Activated T-helper 1 cell treated with anti-CD3 and anti-CD28 coated beads, Interleukin-2, amount 50 U/mL, for 16 hours (primary cell): ENCODE data around the gene ELL.
A peak's percentile ranks its signal among the peaks of the same experiment; 100 is the strongest.
"Not testable (repeated sequence)": the region's sequence is repeated elsewhere in the genome, so short reads cannot be mapped to it uniquely, and the experiment has no call there.

ENCODE experiments used
- DNase-seq, 2 donors: peaks; one replicate each; pipeline ENCODE4 v3.0.0-alpha.2; 2020; ENCODE audit warnings: low read depth in 1 of 2, low spot score in 1 of 2

Gene ELL

DNA sequence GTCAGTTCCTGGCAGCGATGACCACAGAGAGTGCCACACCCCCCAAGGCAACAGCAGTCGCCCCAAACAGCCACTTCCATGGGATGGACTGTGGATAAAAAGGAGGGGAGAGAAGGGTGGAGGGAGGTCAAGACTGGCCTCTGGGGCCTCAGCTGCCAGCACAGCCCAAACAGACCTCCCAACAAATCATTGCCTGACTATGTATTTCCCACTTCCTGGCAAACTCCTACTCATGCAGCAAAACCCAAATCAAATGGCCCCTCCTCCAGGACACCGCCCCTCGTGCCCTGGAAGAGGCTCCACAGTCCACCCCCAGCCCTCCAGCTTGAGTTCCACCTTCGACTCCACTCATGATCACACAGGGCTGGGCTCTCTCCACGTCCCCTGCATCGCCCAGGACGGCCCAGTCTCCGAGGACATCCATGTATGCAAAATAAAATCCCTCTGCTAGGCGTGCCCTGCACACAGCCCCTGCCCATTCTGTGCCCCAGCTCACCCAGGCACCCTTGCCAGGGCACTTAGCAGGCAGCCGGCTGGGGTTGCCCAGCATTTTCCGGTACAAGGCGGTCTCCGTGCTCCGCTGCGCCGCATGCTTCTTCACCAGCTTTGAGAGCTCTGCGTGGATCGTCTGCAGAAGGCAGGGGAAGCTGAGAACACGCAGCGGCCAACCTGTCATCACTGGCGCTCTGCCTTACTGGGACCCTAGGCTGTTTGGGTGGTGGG is 10.5 kb upstream of the ELL start:
- no peak for DNase-seq

DNA sequence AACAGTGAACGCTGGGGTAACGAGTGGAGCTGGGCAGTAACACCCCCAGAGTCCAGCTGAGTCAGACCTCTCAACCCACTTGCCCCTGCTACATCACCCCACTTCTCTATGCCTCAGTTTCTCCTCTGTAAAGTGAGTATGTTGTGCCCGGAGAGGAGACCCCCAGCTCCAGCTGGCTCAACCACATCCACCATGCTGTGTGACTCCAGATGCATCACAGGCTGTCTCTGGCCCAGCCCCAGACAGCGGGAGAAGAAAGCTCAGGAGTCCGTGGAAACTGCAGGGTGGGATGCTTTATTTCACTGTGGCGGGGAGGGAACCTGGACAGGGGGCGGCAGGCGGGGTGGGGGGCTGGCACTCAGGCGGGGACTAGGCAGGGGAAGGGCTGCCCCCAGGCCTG is 9.6 kb upstream of the ELL start:
- no peak for DNase-seq

DNA sequence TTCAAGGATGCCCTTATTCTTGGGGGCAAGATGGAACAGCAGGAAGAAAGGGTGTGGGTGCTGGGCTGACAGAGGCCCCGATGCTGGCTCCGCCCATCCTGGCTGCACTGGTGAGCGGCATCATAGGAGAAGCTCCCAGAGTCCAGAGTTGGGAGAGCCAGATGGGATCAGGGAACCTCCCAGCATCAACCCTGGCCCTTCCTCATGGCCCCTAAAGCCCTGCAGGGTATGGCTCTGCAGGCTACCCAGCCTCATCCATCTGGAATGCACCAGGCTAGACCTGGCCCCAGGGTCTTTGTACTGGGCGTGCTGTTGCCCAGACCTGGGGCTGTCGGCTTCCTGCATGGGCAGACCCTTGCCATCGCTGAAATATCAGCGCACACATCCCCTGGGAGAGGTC is 7.9 kb upstream of the ELL start:
- DNase-seq: no peak

DNA sequence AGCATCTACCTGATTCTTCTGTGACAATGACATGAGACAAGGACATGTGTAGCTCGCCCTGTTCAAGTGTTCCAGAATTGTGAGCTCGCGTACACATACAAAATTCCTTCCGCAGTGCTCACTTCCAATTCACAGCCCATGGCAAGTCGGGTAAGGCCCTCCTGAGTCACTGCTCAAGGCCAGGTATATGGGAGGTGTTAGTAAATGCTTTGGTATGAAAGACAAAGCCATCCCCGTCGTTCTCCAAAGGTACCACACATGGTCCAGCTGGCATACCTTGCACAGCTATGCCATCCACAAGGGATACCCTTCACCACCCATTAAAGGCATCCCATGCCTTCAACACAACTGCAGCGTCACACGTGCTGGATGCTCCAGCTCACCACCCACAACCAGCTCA is 4.4 kb upstream of the ELL start:
- DNase-seq: no peak

DNA sequence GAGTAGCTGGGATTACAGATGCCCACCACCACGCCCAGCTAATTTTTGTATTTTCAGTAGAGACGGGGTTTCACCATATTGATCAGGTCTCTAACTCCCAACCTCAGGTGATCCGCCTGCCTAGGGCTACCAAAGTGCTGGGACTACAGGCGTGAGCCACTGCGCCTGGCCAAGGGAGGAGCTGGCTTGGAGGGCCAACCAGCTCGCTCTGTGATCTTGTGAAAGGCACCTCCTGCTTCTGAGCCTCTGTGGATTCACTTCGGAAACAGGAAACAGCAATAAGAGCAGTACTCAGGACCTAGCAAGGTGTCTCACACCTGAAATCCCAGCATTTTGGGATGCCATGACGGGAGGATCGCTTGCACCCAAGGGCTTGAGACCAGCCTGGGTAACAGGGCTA is 2.0 kb upstream of the ELL start:
- DNase-seq: no peak

DNA sequence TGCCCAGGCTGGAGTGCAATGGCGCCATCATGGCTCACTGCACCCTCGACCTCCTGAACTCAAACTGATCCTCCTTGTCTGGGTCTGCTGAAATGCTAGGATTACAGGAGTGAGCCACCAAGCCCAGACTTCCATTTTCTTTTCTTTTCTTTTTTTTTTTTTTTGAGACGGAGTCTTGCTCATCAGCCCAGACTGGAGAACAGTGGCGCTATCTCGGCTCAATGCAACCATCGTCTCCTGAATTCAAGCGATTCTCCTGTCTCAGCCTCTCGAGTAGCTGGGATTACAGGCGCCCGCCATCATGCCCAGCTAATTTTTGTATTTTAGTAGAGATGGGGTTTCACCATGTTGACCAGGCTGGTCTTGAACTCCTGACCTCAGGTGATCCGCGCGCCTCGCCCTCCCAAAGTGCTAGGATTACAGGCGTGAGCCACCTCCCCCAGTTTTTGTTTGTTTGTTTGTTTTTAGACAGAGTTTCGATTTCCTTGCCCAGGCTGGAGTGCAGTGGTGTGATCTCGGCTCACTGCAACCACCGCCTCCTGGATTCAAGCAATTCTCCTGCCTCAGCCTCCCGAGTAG is 1.1 kb upstream of the ELL start:
- not testable (repeated sequence) for DNase-seq

DNA sequence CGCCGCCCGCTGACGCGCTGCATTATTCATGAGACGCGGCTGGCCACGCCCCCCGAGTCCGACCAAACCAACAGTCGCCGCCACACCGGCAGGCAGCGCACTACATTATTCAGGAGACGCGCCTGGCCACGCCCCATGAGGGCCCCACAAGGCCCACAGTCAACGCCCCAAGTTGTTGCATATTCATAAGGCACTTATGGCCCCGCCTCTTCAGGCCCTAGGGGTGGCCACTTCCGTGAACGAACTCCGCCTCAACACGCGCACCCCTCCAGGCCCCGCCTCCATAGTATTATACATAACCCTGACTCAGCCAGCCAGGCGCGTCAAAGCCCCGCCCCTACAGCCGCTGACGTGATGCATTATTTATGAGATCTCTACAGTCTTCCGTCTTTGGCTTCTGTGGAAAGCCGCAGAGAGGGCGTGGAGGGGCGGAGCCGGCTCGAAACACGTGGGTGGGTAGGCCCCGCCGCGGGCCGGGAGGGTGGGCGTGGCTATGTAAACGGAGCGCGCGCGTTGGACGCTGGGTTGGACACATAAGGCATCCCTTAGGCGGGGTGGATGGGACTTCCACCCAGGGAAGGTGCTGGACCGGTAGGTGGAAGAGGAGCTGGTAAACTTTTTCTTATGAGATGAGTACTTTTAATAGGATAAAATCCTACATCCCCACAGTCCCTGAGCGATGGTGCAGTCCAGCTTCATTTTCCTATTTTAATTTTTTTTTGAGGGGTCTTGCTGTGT is 423 bp upstream of the ELL start:
- peak; percentile 100 for DNase-seq

DNA sequence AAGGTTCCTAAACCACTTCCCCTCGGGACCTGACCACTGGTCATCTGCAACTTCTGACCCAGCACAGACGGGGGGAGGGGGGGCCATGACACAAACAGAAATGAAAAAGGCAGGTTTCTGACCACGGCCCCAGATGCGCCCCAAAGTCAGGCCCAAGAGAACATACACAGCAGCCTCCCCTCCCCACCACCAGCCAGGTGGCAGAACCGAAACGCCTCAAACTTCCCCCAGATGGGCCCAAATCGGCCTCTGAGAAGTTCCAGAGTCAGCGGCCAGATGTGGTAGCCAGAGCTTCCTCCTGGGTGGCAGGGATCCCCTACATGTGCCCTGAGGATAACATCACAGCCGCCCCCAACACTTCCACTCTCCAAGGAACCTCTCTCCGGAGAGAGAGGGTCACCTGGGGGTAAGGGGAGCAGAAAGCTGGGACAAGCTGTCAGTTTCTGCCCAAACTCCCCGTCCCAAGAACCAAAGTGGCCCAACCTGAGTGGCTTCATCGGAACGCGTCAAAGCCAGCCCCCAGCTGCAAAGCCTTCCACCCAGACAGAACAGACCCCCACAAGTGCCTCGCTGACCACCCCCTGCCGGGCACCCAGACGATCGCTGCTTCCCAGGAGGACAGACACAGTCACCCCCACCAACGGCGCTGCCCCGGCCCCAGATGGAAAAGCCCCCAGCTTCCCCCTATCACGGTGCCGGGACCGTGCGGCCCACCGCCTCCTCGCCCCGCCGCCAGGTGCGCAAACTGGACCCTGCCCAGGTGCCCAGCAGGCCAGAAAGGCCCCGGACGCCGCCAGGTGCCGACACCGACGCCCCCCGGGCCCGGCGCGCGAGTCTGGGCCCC is 800 bp downstream of the ELL start:
- DNase-seq: no peak

DNA sequence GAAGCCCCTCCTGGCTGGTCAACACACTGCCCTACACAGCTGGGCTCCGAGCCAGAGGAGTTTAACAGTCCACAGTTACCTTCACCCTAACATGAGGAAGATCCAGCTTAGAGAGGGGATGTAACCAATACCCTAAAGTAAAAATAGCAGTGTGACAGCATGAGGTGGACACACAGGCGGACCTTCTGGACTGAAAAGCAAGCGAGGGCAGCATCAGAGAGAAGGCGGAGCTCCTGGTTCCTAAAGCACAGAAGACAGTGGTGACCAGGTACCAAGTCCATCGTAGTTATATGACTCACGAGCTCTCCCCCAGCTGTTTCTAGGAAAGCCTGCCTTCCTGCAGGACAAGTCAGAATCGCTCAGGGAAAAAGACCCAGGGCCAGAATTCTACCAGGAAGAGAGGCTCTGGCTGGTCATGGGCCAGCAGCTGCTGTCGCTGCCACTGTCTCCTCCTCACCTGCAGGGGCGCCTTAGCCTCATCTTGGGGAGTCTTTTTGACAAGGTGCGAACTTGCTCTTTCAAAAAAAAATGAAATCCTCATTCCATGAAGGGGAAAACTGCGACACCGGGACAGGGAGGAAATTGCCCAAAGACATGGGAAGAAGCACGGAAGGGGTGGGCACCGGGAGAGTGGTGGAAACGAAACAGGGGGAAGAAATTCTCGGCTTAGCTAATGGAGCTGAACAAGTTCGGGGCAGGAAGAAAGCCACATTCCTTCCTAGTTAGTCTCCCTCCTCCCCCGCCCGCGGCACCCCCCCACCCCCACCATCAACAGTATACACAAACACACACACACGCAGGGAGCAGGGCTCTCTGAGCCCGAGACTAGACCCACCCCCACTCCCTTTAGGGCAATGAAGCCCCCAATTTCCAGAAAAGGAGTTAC is 1.7 kb downstream of the ELL start:
- peak; percentile 25 to 29 for DNase-seq

DNA sequence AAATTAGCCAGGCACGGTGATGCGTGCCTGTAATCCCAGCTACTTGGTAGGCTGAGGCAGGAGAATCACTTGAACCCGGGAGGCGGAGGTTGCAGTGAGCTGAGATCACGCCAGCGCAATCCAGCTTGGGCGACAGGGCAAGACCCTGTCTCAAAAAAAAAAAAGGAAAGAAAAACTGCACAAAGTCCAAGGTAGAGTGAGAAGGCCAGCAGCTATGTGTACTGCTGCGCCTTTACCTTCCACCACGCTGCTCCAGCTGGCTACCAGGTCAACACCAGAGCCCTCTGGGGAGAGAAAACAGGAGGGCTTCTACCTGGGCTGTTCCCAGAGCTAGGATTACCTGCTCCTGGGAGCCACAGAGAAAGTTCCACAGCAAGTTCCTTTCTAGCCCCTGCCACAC is 3.2 kb downstream of the ELL start:
- DNase-seq: no peak

DNA sequence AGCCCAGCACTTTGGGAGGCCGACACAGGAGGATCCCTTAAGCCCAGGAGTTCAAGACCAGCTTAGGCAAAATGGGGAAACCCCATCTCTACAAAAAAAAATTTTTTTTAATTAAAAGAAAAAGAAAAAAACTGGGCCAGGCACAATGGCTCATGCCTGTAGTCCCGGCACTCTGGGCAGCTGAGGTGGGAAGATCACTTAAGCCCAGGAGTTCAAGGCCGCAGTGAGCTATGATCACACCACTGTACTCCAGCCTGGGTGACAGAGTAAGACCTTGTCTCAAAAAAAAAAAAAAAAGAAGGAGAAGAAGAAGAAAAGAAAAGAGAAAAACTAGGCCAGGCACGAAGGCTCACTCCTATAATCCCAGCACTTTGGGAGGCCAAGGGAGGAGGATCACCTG is 4.3 kb downstream of the ELL start:
- no peak for DNase-seq

DNA sequence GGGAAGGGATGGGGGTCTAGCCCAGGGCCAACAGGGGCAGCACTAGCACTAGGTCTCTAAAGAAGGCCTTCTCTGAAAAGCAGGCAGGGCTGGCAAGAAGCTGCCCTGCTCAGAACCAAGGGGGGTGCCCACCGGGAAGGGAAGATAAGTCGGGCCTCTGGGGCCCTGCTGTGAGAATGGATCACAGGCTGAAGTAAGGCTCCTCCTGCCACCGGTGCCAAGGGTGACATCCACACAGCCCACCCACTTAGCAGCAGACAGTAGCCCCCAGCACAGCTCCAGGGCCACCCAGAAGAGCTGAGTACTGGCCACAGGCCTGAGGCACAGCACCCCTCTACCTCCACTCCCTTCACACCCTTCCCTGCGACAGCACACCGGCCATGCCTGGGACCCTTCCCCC is 5.9 kb downstream of the ELL start:
- DNase-seq: no peak

DNA sequence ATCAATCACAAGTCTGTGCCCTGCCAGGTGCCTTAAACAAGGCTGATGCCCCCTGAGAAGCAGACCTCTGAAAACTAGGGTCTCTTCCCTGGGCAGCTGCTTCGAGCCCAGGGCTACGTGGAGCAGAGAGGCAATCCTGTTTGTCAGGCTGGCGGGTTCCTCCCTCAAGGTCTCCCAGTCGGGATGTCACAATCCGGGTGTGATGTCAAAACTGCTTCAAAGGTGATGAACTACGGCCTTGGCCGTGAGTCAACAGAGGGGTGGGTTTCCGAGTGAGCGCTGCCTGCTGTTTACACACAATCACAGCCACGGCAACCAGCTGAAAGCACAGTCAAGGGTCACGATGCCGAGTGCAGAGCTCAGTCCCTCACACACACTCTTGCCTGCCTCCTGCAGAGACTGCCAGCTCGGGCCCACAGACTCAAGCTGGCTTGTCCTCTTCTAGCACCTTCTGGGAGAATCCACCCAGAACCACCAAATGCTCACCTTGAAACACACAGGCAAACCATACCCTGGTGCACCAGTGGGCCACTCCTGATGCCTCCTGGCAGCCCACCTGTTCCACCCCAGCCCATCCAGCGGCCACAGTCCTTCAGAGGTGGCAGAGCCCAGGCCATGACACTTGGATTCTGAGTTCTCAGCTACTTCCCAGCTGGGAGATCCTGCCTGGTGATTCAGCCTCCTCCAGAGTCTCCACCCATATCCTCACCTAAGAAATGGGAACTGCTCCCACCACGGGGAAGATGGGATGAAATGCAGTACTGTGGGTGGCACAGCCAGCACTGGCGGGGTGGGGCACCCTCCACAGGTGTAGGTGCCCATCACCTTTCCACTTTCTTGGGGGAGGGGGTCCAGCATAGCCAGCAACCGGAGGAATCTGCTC is 6.8 kb downstream of the ELL start:
- DNase-seq: no peak

DNA sequence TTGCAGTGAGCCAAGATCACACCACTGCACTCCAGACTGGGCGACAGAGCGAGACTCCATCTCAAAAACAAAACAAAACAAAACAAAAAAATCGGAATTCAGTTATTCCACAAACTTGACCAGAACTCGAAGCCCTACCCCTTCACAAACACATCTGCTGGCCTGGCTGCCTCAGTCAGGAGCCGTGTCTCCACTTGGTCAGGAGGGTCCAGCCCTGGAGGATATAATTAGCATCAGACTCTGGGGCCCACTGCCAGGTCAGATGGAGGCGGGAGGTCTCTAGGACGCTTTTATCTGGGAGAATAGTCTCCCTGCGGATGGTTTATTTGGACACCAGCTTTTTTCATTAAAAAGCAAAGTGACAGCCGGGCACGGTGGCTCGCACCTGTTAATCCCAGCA is 8.0 kb downstream of the ELL start:
- no peak for DNase-seq

DNA sequence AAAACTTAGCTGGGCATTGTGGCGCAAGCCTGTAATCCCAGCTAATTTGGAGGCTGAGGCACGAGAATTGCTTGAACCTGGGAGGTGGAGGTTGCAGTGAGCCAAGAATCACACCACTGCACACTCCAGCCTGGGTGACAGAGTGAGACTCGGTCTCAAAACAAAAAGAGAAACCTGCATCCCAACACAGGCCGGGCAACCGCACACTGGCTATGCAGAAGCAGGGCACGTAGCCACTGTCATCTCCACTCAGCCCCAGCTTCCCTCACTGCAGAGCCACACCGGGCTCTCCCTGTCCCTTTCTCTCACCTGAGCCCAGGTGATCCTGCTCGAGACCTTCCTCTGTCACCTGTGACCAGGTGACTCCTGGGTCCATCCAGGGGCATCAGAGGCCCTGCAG is 11.7 kb downstream of the ELL start:
- DNase-seq: no peak

DNA sequence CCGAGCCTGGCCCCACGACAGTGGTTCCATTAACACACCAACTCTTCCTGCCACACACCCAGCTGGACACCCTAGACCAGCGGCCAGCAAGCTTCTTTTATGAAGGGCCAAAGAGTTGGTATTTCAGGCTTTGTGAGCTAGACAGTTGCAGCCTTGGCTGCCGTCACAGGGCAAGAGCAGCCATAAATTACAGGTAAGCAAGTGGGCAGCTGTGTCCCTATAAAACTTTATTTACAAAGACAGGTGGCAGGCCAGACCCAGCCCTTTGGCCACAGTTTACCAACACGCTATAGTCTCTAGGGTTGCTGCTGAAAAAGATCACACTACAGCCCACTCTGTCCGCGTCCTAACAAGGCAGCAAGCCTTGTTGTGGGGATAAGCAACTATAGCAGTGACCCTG is 13.3 kb downstream of the ELL start:
- no peak for DNase-seq

DNA sequence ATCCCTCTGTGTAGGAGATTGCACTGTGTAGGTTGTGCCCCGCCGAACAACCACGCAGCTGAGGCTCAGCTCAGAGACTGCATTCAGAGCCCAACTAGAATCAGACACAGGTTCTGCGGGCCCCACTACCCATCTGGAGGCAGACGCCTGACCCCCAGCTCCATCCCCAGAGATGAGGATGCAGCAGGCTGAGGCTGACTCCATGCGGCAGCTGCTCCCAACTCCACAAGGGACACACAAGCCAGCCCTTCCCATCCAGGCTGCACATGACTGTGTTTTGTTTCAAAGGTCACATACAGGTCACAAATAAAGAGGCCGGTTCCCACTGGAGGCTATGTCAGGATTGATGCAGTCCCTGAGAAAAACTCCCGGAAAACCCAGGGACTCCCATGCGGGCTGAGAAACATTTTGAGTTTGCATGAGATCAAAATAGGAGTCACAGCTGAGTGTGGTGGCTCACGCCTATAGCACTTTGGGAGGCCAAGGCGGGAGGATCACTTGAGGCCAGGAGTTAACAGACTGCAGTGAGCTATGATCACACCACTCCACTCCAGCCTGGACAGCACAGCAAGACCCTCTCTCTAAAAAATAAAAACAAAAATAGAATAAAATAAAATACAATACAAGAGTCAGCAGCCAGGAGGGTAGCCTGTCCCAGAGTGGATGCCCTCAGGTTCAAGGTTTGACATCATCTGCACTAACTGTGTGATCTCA is 14.0 kb downstream of the ELL start:
- no peak for DNase-seq

DNA sequence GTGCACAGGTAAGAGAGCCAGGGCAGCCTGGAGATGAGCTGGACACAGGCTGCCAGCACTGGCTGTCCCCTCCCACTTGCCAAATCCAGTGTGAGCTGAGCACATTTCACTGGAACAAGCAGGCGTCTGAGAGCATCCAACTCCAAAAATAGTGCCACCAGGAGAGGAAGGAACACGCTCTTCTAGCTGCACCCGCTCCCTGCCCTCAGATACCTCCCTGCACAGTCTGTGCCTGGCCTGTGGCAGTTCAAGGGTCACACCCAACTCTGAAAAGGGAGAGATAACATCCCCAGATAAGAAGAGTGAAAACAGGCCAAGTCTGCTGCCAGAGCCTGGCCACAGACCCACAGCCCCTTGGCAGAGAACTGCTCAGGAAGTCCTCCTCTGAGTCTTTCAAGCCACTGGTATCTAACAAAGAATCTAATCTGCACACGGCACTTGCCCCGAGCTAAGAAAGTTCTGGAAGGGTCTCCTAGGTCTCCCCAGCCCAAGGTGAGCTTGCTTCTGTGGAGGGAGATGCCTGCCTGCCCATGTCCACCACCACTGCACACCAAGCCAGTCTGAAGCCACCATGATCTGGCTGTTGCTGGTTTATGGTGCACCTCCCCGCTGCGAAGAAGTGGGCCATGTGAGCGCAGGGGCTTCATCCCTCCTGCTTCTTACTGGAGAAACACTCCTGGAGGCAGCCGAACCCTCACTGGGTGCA is 14.7 kb downstream of the ELL start:
- DNase-seq: no peak
